Loucy (cell line): ENCODE results near the gene STON1.

Experiments used
- H2AFZ ChIP-seq: fragments of 200-600 bp; sonication (generic); 2 replicates; pipeline ENCODE4 v1.6.0; 2016; ENCODE audit warnings: antibody characterized with exemption, mild to moderate bottlenecking, low read length, moderate library complexity
- H3F3A ChIP-seq: fragments of 200-600 bp; 2 replicates; pipeline ENCODE4 v1.6.0; 2016; ENCODE audit warnings: antibody characterized with exemption, low read depth, mild to moderate bottlenecking
- H3K27me3 ChIP-seq: fragments of 200-600 bp; sonication (generic); 2 replicates; pipeline ENCODE4 v1.6.1; 2014; ENCODE audit warnings: low read length, mild to moderate bottlenecking; ENCODE audit not compliant: insufficient read depth, poor library complexity, severe bottlenecking
- H3K36me3 ChIP-seq: fragments of 200-600 bp; sonication (generic); 2 replicates; pipeline ENCODE4 v1.6.1; 2016; ENCODE audit warnings: low read length; ENCODE audit not compliant: insufficient read depth
- H3K4me1 ChIP-seq: fragments of 200-600 bp; sonication (generic); 2 replicates; pipeline ENCODE4 v1.5.1; 2014; ENCODE audit warnings: low read length, mild to moderate bottlenecking; ENCODE audit not compliant: insufficient read depth, poor library complexity, severe bottlenecking
- H3K4me2 ChIP-seq: fragments of 200-600 bp; sonication (generic); 2 replicates; pipeline ENCODE4 v1.6.0; 2014; ENCODE audit warnings: antibody characterized with exemption, low read length, low read depth, mild to moderate bottlenecking; ENCODE audit not compliant: poor library complexity, severe bottlenecking
- H3K4me3 ChIP-seq: fragments of 200-600 bp; sonication (generic); 2 replicates; pipeline ENCODE4 v1.5.1; 2014; ENCODE audit warnings: low read length, mild to moderate bottlenecking, mixed read lengths; ENCODE audit not compliant: poor library complexity, severe bottlenecking
- H3K79me2 ChIP-seq: fragments of 200-600 bp; sonication (generic); 2 replicates; pipeline ENCODE4 v1.6.1; 2014; ENCODE audit warnings: low read length; ENCODE audit not compliant: insufficient read depth
- H3K9ac ChIP-seq: fragments of 200-600 bp; sonication (generic); 2 replicates; pipeline ENCODE4 v1.6.0; 2014; ENCODE audit warnings: mild to moderate bottlenecking, low read depth, low read length, moderate library complexity; ENCODE audit not compliant: poor library complexity, severe bottlenecking
- H3K9me2 ChIP-seq: fragments of 200-600 bp; sonication (generic); replicated peaks from 2 replicates; pipeline ENCODE4 v1.6.1; 2016; ENCODE audit warnings: low read depth, low read length, mixed read lengths
- H3K9me3 ChIP-seq: fragments of 200-600 bp; sonication (generic); 2 replicates; pipeline ENCODE4 v1.6.1; 2014; ENCODE audit warnings: mild to moderate bottlenecking, antibody characterized with exemption, low read length, low read depth; ENCODE audit not compliant: insufficient read depth
- H4K20me1 ChIP-seq: fragments of 200-600 bp; sonication (generic); 2 replicates; pipeline ENCODE4 v1.6.0; 2014; ENCODE audit warnings: antibody characterized with exemption, low read length, mild to moderate bottlenecking; ENCODE audit not compliant: insufficient read depth, poor library complexity, severe bottlenecking
- EZH2phosphoT487 ChIP-seq: fragments of 200-600 bp; IDR thresholded peaks from 2 replicates; pipeline ENCODE4 v1.6.1; 2018; ENCODE audit warnings: antibody characterized with exemption, mild to moderate bottlenecking, moderate library complexity, borderline replicate concordance
- TF ChIP-seq, protein P1 (sequence below): fragments of 200-600 bp; sonication (generic); conservative IDR thresholded peaks from 2 replicates; pipeline ENCODE4 v1.5.1; 2014; ENCODE audit warnings: mild to moderate bottlenecking, antibody characterized with exemption, low read length

STON1 gene

DNA sequence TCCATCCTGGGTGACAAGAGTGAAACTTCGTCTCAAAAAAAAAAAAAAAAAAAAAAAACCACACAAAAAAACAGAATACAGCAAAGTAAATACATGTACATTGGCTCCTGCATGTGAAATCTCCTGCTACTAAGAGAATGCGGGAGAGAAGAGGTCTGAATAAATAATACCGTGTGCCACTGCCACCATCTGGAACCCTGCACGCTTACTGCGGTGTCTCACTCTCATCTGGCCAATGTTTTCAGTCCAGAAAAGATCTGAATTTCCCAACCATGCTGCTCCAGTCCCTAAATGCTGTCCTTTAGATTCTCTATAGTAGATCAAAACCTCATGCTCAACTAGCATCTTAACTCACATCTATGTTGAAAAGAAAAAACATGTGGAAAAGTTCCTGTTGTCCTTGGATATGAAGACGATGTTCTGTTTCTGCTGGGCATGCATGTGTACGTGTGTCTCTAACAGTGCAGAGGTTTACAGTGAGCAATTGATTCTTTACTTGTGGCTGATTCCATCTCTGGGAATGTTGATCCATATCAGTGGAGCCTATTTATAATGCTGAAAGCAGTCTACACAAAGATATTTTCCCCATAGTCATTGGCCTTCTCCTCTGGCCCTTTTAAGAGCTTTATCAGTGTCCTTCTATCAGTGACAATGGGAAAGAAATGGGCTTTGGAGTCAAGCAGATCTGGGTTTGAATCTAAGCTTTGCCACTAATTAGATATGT is 11.9 kb downstream of the STON1 start:
- Histone ChIP-seq H3K36me3 (no peaks in the 10 kb centered on the region), H3K4me3 (no peak overlapping the region), H3K79me2 (no peaks in the 10 kb centered on the region), H3K27me3 (no peaks in the 10 kb centered on the region), H4K20me1 (no peaks in the 10 kb centered on the region), H3K4me2 (no peak overlapping the region), H2AFZ (no peak overlapping the region), H3K9ac (no peak overlapping the region), H3F3A (no peaks in the 10 kb centered on the region), H3K4me1 (no peaks in the 10 kb centered on the region), H3K9me2 (no peaks in the 10 kb centered on the region), H3K9me3 (no peaks in the 10 kb centered on the region)
- TF ChIP-seq, protein P1, sequence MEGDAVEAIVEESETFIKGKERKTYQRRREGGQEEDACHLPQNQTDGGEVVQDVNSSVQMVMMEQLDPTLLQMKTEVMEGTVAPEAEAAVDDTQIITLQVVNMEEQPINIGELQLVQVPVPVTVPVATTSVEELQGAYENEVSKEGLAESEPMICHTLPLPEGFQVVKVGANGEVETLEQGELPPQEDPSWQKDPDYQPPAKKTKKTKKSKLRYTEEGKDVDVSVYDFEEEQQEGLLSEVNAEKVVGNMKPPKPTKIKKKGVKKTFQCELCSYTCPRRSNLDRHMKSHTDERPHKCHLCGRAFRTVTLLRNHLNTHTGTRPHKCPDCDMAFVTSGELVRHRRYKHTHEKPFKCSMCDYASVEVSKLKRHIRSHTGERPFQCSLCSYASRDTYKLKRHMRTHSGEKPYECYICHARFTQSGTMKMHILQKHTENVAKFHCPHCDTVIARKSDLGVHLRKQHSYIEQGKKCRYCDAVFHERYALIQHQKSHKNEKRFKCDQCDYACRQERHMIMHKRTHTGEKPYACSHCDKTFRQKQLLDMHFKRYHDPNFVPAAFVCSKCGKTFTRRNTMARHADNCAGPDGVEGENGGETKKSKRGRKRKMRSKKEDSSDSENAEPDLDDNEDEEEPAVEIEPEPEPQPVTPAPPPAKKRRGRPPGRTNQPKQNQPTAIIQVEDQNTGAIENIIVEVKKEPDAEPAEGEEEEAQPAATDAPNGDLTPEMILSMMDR: no peak
- no peak for TF ChIP-seq EZH2phosphoT487

DNA sequence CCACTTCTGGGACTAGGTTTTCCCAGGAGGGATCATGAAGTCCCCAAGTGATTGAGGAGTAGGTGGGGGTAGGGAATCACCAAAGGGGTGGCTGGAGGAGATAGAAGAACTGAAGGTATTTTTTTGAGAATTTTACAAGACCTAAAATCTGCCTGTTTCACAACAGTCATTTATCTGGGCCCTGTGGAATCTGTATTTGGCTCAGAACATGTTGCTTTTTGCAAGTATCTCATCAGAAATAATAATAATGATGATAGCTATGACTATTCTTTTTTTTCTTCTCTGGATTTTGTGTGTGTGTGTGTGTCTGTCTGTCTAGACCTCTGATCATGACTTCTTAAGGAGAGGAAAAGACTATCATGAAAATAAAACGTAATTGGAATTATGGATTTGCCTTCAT is 13.9 kb downstream of the STON1 start:
- Histone ChIP-seq H3F3A (no peaks in the 10 kb centered on the region), H2AFZ (no peak overlapping the region), H3K4me1 (no peaks in the 10 kb centered on the region), H3K4me3 (no peak overlapping the region), H3K9me3 (no peaks in the 10 kb centered on the region), H3K27me3 (no peaks in the 10 kb centered on the region), H3K9ac (no peak overlapping the region), H3K79me2 (no peaks in the 10 kb centered on the region), H4K20me1 (no peaks in the 10 kb centered on the region), H3K4me2 (no peak overlapping the region), H3K36me3 (no peaks in the 10 kb centered on the region), H3K9me2 (no peaks in the 10 kb centered on the region)
- TF ChIP-seq, protein P1: no peak
- no peak for TF ChIP-seq EZH2phosphoT487

DNA sequence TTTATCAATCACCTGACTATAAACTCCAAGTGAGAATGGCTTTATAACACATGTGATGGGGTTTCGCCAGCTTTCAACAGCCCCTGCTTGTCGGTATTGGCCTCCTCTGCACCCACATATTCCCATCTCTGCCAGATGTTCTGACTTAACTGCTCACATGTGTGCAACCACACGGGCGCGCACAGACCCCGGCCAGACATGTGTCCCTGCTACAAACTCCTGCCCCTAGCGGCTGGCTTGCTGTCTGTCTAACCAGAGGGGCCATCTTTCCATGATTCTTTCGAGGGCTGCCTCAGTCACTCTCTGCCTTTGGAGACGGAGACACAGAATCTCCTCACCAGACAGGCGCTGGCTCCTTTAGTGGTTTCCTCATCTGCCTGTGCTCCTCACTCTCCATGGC is 15.3 kb downstream of the STON1 start:
- Histone ChIP-seq H3F3A (no peaks in the 10 kb centered on the region), H3K4me1 (no peaks in the 10 kb centered on the region), H3K9me2 (no peaks in the 10 kb centered on the region), H3K9ac (no peak overlapping the region), H2AFZ (no peak overlapping the region), H3K79me2 (no peaks in the 10 kb centered on the region), H3K4me2 (no peak overlapping the region), H3K27me3 (no peaks in the 10 kb centered on the region), H3K36me3 (no peaks in the 10 kb centered on the region), H4K20me1 (no peaks in the 10 kb centered on the region), H3K4me3 (no peak overlapping the region), H3K9me3 (no peaks in the 10 kb centered on the region)
- TF ChIP-seq EZH2phosphoT487: no peak
- TF ChIP-seq, protein P1: no peak
